CD4-positive, alpha-beta T cell treated with Interleukin-6 for 4 hours (primary cell): Measurements from ENCODE around the gene EDRF1.
"Not testable (repeated sequence)": the region's sequence is repeated elsewhere in the genome, so short reads cannot be mapped to it uniquely, and the experiment has no call there.

Source experiments
- DNase-seq: peaks from one replicate; pipeline ENCODE4 v3.0.0-alpha.2; 2020; ENCODE audit warnings: mixed read lengths

Gene EDRF1

GRCh38 chr10:125709553-125710474 lies 9.7 kb upstream of the EDRF1 start:
- no peak for DNase-seq

- no peak for DNase-seq
Measured at GRCh38 chr10:125711110-125711750, 8.3 kb upstream of the EDRF1 start.

GRCh38 chr10:125714728-125715127 lies 4.8 kb upstream of the EDRF1 start:
- not testable (repeated sequence) for DNase-seq

GRCh38 chr10:125720002-125720382 lies 483 bp downstream of the EDRF1 start:
- no peak for DNase-seq

- no peak for DNase-seq
Measured at GRCh38 chr10:125721035-125721434, 1.5 kb downstream of the EDRF1 start.

- no peak for DNase-seq
Measured at GRCh38 chr10:125722811-125723210, 3.3 kb downstream of the EDRF1 start.

GRCh38 chr10:125726914-125727313 lies 7.4 kb downstream of the EDRF1 start:
- no peak for DNase-seq

- DNase-seq = no peak
Measured at GRCh38 chr10:125727436-125727835, 7.9 kb downstream of the EDRF1 start.

- DNase-seq = no peak
Measured at GRCh38 chr10:125734148-125734547, 14.6 kb downstream of the EDRF1 start.

- no peak for DNase-seq
Measured at GRCh38 chr10:125734823-125735222, 15.3 kb downstream of the EDRF1 start.

- no peak for DNase-seq
Measured at GRCh38 chr10:125738206-125738605, 18.7 kb downstream of the EDRF1 start.

GRCh38 chr10:125739994-125740679 lies 20.6 kb downstream of the EDRF1 start:
- no peak for DNase-seq

GRCh38 chr10:125742465-125742864 lies 23.0 kb downstream of the EDRF1 start:
- DNase-seq = no peak

- DNase-seq = no peak
Measured at GRCh38 chr10:125744909-125745308, 25.4 kb downstream of the EDRF1 start.

- no peak for DNase-seq
Measured at GRCh38 chr10:125747417-125747816, 27.9 kb downstream of the EDRF1 start.

- no peak for DNase-seq
Measured at GRCh38 chr10:125756196-125756595, 36.7 kb downstream of the EDRF1 start.

- DNase-seq = no peak
Measured at GRCh38 chr10:125756853-125757487, 37.5 kb downstream of the EDRF1 start.

GRCh38 chr10:125757742-125758141 lies 38.2 kb downstream of the EDRF1 start:
- no peak for DNase-seq

GRCh38 chr10:125761961-125762360 lies 42.5 kb downstream of the EDRF1 start:
- no peak for DNase-seq

GRCh38 chr10:125762692-125763648 lies 43.5 kb downstream of the EDRF1 start:
- no peak for DNase-seq

GRCh38 chr10:125765835-125766234 lies 46.3 kb downstream of the EDRF1 start:
- DNase-seq = no peak

GRCh38 chr10:125766511-125766910 lies 47.0 kb downstream of the EDRF1 start:
- DNase-seq = no peak
